Caco-2 (cell line): ENCODE results near the gene NFE2. TPM values are rescaled to one million over a fixed set of nuclear protein-coding genes. Genes with fewer than 3 reads are reported as not detected.
A peak's percentile ranks its signal among the peaks of the same experiment; 100 is the strongest.

Experiments
- BruUV-seq: library from RNA; stranded (reverse); fragments of 400-500 nt; replicated peaks from 2 replicates; lab custom pipeline; 2021; lab: Mats Ljungman, UMichigan
- CTCF ChIA-PET: fragments of 300-600 bp; sonication (Branson Sonifier 250); formaldehyde crosslinking; loops from one replicate; lab custom pipeline; 2022; ENCODE audit warnings: antibody characterized with exemption; lab: Charles Lee
- POLR2A ChIA-PET: fragments of 300-600 bp; sonication (Branson Sonifier 250); formaldehyde crosslinking; loops from one replicate; lab custom pipeline; 2022; ENCODE audit warnings: antibody characterized with exemption; lab: Charles Lee
- DNase-seq, 2 experiments: peaks; one replicate each; pipeline versions ENCODE4 v3.0.0 to v3.0.0-alpha.2; 2020 to 2022
- H3K27me3 ChIP-seq: replicated peaks from 2 replicates; pipeline ENCODE4 v1.6.0; 2011; ENCODE audit warnings: low read length; ENCODE audit not compliant: control insufficient read depth, insufficient read depth
- H3K36me3 ChIP-seq: 2 replicates; pipeline ENCODE4 v1.5.1; 2011; ENCODE audit warnings: low read length; ENCODE audit not compliant: control insufficient read depth, insufficient read depth
- H3K4me1 ChIP-seq: fragments of 250-450 bp; sonication (Bioruptor Pico); 2 replicates; pipeline ENCODE4 v1.5.1; 2020; ENCODE audit warnings: mild to moderate bottlenecking
- H3K4me3 ChIP-seq: 2 replicates; pipeline ENCODE4 v1.5.1; 2011; ENCODE audit warnings: low read depth, mild to moderate bottlenecking, control low read depth, low read length
- H3K9me3 ChIP-seq: fragments of 250-450 bp; sonication (Bioruptor Pico); 2 replicates; pipeline ENCODE4 v1.5.1; 2020; ENCODE audit warnings: mild to moderate bottlenecking, moderate library complexity
- H3K27ac Mint-ChIP-seq: one replicate; pipeline ENCODE4 v1.8.0; 2022; ENCODE audit warnings: mixed read lengths; ENCODE audit not compliant: unreplicated experiment
- H3K27me3 Mint-ChIP-seq: one replicate; pipeline ENCODE4 v1.8.0; 2022; ENCODE audit warnings: mixed read lengths; ENCODE audit not compliant: insufficient read depth, unreplicated experiment
- H3K36me3 Mint-ChIP-seq: one replicate; pipeline ENCODE4 v1.8.0; 2022; ENCODE audit warnings: mild to moderate bottlenecking, mixed read lengths; ENCODE audit not compliant: insufficient read depth, unreplicated experiment
- H3K4me1 Mint-ChIP-seq: one replicate; pipeline ENCODE4 v1.8.0; 2022; ENCODE audit warnings: low read depth, mixed read lengths; ENCODE audit not compliant: unreplicated experiment
- H3K4me3 Mint-ChIP-seq: one replicate; pipeline ENCODE4 v1.8.0; 2022; ENCODE audit warnings: mild to moderate bottlenecking, moderate library complexity, mixed read lengths; ENCODE audit not compliant: unreplicated experiment
- H3K9me3 Mint-ChIP-seq: one replicate; pipeline ENCODE4 v1.8.0; 2022; ENCODE audit warnings: mixed read lengths; ENCODE audit not compliant: unreplicated experiment
- CTCF ChIP-seq, 2 experiments: fragments of 200-600 bp in 1 of 2; IDR thresholded peaks; 1 replicate in 1 of 2; 2 replicates in 1 of 2; pipeline versions ENCODE4 v1.5.1 to v1.8.0; 2011 to 2022; ENCODE audit warnings: antibody characterized with exemption in 1 of 2, control low read depth in 1 of 2, inconsistent platforms in 1 of 2, low read depth in 1 of 2, low read length in 1 of 2, mild to moderate bottlenecking in 1 of 2, moderate library complexity in 1 of 2; ENCODE audit not compliant: insufficient read depth in 1 of 2, severe bottlenecking in 1 of 2, unreplicated experiment in 1 of 2
- intact Hi-C: fragments of 100-400 bp; cut with micrococcal nuclease; formaldehyde crosslinking; loops from one replicate; pipeline ENCODE4 v1.10.0; 2022; ENCODE audit not compliant: unreplicated experiment
- total RNA-seq: library from RNA; stranded (reverse); gene quantifications from 2 replicates; pipeline ENCODE4 v1.2.3, GENCODE V29; 2022

Gene NFE2
- total RNA-seq, 1 experiment from 2014 or later, result 6.2 TPM

GRCh38 chr12:54303640-54304039 is 2.8 kb upstream of the NFE2 start:
- intact Hi-C loops, result loop anchor here (5.0 kb wide), 1 partner anchor 34 kb away; no protein-coding TSS in a partner anchor
- no peak overlapping the region for H3K27ac Mint-ChIP-seq
- H3K36me3 ChIP-seq, result no peaks in the 10 kb centered on the region
- H3K9me3 Mint-ChIP-seq, result no peaks in the 10 kb centered on the region
- no peak overlapping the region for H3K4me3 ChIP-seq
- no peaks in the 10 kb centered on the region for H3K27me3 Mint-ChIP-seq
- no peak for TF ChIP-seq CTCF (IDR thresholded peaks at IDR 0.05; ENCODE audit: insufficient read depth in 1 of 2, low read depth in 1 of 2, low read length in 1 of 2, severe bottlenecking in 1 of 2, unreplicated experiment in 1 of 2)
- DNase-seq, result no peak
- CTCF ChIA-PET, result interaction anchor here (0.6 to 1.5 kb wide), 3 partner anchors 10 to 23 kb away, joined by 4 to 7 read pairs (median 4); partner anchors contain the start of gene COPZ1
- no peaks in the 10 kb centered on the region for H3K36me3 Mint-ChIP-seq
- H3K4me1 Mint-ChIP-seq, result peaks cover 42% of the 10 kb centered on the region
- no peaks in the 10 kb centered on the region for H3K9me3 ChIP-seq
- no peak overlapping the region for H3K4me3 Mint-ChIP-seq
- POLR2A ChIA-PET, result interaction anchor here (1.0 kb wide), 1 partner anchor 24 kb away, joined by 6 read pairs; the partner anchor contains the start of gene CBX5
- H3K4me1 ChIP-seq, result peaks cover 34% of the 10 kb centered on the region
- no TSS peak for BruUV-seq
- H3K27me3 ChIP-seq, result no peaks in the 10 kb centered on the region

- Histone ChIP-seq H3K36me3 (no peaks in the 10 kb centered on the region), H3K4me1 (peaks cover 34% of the 10 kb centered on the region), H3K27me3 (no peaks in the 10 kb centered on the region), H3K4me3 (peak overlapping the region; percentile 59), H3K9me3 (no peaks in the 10 kb centered on the region)
- CTCF ChIA-PET, result interaction anchor here (0.6 to 4.8 kb wide), 6 partner anchors 17 to 296 kb away, joined by 3 to 28 read pairs (median 4); partner anchors contain the start of genes COPZ1 and HNRNPA1
- H3K36me3 Mint-ChIP-seq, result no peaks in the 10 kb centered on the region
- no TSS peak for BruUV-seq
- DNase-seq, result peak; percentile 78 to 84
- intact Hi-C loops, result loop anchor here (1.0 to 5.0 kb wide), 4 partner anchors 21 to 57 kb away; partner anchors contain the start of genes CBX5 and HNRNPA1
- H3K4me1 Mint-ChIP-seq, result peaks cover 42% of the 10 kb centered on the region
- TF ChIP-seq CTCF (IDR thresholded peaks at IDR 0.05; ENCODE audit: insufficient read depth in 1 of 2, low read depth in 1 of 2, low read length in 1 of 2, severe bottlenecking in 1 of 2, unreplicated experiment in 1 of 2), result no peak
- H3K27ac Mint-ChIP-seq, result peak overlapping the region; percentile 60
- no peaks in the 10 kb centered on the region for H3K9me3 Mint-ChIP-seq
- POLR2A ChIA-PET, result interaction anchor here (0.6 to 3.5 kb wide), 8 partner anchors 9 to 42 kb away, joined by 3 to 26 read pairs (median 5); partner anchors contain the start of genes CBX5, COPZ1 and HNRNPA1
- H3K27me3 Mint-ChIP-seq, result no peaks in the 10 kb centered on the region
- H3K4me3 Mint-ChIP-seq, result peak overlapping the region; percentile 79
Observed at GRCh38 chr12:54301428-54302048, 723 bp upstream of the NFE2 start.

GRCh38 chr12:54300225-54300731 is 537 bp downstream of the NFE2 start:
- TSS peak; percentile 50 for BruUV-seq
- no peak for DNase-seq
- Mint-ChIP-seq H3K27ac (peak overlapping the region; percentile 60), H3K4me3 (peak overlapping the region; percentile 79), H3K27me3 (no peaks in the 10 kb centered on the region), H3K9me3 (no peaks in the 10 kb centered on the region), H3K36me3 (no peaks in the 10 kb centered on the region), H3K4me1 (peaks cover 42% of the 10 kb centered on the region)
- H3K27me3 ChIP-seq, result no peaks in the 10 kb centered on the region
- ChIA-PET CTCF (interaction anchor here (0.7 to 4.8 kb wide), 6 partner anchors 10 to 58 kb away, joined by 3 to 28 read pairs (median 8); partner anchors contain the start of gene COPZ1), POLR2A (interaction anchor here (1.0 to 3.5 kb wide), 4 partner anchors 10 to 25 kb away, joined by 4 to 26 read pairs (median 12); partner anchors contain the start of genes CBX5, COPZ1 and HNRNPA1)
- TF ChIP-seq CTCF (IDR thresholded peaks at IDR 0.05; ENCODE audit: insufficient read depth in 1 of 2, low read depth in 1 of 2, low read length in 1 of 2, severe bottlenecking in 1 of 2, unreplicated experiment in 1 of 2), result no peak
- H3K4me3 ChIP-seq, result peak overlapping the region; percentile 59
- intact Hi-C loops, result loop anchor here (2.0 to 5.0 kb wide), 2 partner anchors 37 to 59 kb away; no protein-coding TSS in a partner anchor
- H3K9me3 ChIP-seq, result no peaks in the 10 kb centered on the region
- peaks cover 38% of the 10 kb centered on the region for H3K4me1 ChIP-seq
- H3K36me3 ChIP-seq, result no peaks in the 10 kb centered on the region
